Inflammatory macrophage (primary cell): ENCODE measurements around the gene DIP2B.
"Not testable (repeated sequence)": the region's sequence is repeated elsewhere in the genome, so short reads cannot be mapped to it uniquely, and the experiment has no call there.

Experiments
- DNase-seq, 2 donors: peaks; one replicate each; pipeline ENCODE4 v3.0.0-alpha.2; 2020 to 2022
- total RNA-seq, 18 experiments: gene quantifications; one replicate each; lab custom pipeline; 2026; ENCODE audit warnings: mixed read lengths in 6 of 18, inconsistent platforms in 2 of 18; lab: John Stamatoyannopoulos, UW

The DIP2B gene, protein sequence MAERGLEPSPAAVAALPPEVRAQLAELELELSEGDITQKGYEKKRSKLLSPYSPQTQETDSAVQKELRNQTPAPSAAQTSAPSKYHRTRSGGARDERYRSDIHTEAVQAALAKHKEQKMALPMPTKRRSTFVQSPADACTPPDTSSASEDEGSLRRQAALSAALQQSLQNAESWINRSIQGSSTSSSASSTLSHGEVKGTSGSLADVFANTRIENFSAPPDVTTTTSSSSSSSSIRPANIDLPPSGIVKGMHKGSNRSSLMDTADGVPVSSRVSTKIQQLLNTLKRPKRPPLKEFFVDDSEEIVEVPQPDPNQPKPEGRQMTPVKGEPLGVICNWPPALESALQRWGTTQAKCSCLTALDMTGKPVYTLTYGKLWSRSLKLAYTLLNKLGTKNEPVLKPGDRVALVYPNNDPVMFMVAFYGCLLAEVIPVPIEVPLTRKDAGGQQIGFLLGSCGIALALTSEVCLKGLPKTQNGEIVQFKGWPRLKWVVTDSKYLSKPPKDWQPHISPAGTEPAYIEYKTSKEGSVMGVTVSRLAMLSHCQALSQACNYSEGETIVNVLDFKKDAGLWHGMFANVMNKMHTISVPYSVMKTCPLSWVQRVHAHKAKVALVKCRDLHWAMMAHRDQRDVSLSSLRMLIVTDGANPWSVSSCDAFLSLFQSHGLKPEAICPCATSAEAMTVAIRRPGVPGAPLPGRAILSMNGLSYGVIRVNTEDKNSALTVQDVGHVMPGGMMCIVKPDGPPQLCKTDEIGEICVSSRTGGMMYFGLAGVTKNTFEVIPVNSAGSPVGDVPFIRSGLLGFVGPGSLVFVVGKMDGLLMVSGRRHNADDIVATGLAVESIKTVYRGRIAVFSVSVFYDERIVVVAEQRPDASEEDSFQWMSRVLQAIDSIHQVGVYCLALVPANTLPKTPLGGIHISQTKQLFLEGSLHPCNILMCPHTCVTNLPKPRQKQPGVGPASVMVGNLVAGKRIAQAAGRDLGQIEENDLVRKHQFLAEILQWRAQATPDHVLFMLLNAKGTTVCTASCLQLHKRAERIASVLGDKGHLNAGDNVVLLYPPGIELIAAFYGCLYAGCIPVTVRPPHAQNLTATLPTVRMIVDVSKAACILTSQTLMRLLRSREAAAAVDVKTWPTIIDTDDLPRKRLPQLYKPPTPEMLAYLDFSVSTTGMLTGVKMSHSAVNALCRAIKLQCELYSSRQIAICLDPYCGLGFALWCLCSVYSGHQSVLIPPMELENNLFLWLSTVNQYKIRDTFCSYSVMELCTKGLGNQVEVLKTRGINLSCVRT (N-terminal part only)
- 96.8 to 304 (median 157) reads per million in 18 experiments for total RNA-seq

DNA sequence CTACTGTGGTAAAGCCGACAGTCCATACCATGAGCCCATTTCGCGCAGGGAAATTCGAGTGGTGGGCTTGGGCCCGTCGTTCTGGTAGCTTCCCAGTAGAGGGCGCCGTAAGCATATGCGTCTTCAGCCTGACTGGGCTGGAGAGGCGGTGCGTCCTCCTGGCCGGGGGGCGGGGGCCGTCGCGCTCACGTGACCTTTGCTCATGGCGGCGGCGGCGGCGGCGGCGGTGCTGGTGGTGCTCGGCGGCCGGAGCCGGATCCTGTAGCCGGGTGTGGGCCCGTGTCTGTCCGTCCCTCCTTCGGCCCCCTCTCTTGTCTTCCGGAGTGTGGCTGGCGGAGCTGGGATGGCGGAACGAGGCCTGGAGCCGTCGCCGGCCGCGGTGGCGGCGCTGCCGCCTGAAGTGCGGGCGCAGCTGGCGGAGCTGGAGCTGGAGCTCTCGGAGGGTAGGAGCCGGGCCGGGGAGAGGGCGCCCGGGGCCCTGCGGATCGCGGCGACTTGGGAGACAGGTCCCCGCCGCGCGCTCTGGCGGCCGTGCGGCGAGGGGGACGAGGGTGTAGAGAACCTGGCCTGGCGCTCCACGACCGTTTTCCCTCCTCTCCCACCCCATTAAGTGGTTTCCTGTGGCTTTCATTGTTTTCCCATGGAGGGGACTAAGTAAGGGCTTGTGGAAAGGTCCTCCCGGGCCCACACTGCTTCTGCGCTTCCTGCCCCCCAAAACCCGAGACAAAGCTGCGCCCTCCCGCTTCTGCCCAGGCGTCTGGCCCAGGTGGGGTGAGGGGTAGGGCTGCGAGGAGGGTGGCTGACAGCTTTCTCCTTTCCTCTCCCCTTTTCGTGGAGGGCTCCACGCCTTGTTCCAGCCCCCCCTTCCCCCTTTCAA is at the start of gene DIP2B:
TSS of gene DIP2B (plus strand) at position 188 of the 877 bp plus-strand sequence. CDS start at position 344, 156 bp downstream.
- DNase-seq: peak; percentile 90 to 93

DNA sequence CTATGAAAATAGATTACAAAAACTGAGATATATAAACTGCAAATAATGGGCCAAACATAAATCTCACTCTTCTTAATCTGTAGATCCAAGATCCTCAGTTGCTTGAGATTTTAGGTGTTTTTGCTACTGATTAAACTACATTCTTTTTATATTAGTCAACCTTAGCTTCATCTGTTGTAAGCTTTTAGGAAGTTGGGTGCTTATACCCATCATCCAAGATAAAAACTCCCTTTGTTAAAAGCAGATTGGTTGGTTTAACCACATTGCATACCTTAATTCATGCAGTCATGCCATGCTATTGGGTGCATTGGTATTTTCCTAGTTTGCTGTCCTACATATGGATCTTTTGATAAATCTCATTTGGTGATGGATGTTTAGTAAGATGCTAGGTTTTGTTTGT is 46.2 kb upstream of the DIP2B start:
- DNase-seq: no peak

DNA sequence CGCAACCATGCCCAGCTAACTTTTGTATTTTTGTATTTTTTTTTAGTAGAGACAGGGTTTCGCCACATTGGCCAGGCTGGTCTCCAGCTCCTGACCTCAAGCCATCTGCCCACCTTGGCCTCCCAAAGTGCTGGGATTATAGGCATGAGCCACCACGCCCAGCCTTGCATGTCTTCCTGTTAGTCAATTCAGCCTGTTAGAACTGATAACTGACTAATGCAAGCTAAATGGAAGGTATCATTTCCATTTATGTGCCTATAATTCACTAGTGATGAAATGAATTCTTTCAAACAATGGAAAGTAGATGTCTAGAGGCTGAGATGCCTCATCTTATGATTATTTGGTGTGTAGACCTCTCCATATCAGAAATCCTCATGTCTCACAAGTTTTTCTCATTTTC is 37.3 kb upstream of the DIP2B start:
- DNase-seq: no peak

DNA sequence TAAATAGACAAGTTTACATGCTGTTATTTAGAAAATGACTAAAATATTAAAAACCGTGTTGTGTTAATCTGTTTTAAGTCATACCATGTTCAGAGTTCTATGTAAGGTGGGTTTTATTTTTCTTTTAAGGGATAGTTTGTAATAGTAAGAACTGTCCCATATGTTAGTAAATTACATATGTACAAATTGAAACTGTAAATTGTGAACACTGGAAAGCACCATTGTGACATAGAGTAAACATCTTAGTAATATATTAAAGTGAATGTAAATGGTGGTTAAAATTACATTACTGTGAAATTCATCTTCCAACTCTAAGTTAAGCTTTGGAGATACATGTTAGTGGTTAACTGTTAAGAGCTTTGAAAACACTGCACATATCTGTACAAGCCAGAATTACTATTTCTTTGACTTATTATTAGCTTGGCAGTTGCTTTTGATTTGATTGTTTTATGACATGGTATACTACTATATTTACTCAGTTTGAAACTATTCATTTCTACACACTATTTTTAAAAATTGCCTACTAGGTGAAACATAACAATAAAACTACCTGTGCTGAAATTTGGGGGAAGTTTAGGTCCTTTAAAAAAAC is 27.4 kb upstream of the DIP2B start:
- no peak for DNase-seq

DNA sequence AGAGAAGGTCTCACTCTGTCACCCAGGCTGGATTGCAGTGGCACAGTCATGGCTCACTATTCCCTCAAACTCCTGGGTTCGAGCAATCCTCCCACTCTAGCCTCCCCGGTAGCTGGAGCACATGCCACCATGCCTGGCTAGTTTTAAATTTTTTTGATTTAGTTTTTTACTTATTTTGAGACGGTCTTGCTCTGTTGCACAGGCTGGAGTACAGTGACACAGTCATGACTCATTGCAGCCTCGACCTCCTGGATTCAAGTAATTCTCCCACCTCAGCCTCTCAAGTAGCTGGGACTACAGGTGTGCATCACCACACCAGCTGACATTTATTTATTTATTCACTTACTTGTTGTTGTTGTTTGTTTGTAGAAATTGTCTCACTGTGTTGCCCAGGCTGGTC is 22.2 kb upstream of the DIP2B start:
- no peak for DNase-seq

DNA sequence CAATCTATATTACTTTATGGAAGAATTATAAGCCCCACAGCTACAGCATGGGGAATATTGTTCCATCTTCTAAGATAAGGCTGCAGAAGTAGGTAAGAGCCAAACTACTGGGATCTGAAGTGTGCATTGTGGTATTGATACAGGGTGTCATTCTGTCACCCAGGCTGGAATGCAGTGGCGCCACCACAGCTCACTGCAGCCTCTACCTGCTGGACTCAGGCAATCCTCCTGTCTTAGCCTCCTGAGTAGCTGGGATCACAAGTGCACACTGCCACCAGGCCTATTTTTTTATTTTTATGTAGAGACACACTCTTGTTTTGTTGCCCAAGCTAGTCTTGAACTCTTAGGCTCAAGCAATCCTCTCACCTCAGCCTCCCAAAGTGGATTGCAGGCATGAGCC is 21.3 kb upstream of the DIP2B start:
- no peak for DNase-seq

DNA sequence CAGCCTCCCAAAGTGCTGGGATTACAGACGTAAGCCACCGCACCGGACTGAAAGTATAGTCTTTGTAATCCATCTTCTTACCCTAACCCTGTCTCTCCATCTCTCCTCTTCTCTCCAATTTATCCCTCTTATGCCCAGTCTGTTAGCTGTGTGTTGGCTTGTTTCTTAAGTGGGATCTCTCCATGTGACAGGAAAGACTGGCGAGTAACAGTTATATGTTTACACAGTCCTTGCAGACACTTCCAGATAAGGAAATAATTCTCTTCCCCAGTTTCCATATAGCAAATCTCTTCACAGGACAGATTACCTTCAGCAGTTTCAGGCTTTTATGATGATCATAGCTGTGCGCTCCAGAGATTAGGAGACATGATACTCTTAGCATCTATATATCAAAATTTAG is 16.0 kb upstream of the DIP2B start:
- no peak for DNase-seq

DNA sequence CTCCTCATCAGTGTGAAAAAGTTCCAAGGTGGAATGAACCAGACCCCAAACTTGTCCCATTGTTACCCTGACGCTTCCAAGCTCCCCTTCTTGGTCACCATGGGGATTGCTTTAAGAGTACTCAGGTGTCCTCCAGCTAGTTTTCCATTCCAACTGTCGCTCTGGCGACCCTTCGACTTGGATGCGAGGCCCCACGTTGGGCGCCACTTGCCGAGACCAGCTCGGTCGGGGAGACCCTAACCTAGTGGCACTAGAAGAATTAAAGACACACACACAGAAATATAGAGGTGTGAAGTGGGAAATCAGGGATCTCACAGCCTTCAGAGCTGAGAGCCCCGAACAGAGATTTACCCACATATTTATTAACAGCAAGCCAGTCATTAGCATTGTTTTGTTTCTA is 6.7 kb upstream of the DIP2B start:
- not testable (repeated sequence) for DNase-seq

DNA sequence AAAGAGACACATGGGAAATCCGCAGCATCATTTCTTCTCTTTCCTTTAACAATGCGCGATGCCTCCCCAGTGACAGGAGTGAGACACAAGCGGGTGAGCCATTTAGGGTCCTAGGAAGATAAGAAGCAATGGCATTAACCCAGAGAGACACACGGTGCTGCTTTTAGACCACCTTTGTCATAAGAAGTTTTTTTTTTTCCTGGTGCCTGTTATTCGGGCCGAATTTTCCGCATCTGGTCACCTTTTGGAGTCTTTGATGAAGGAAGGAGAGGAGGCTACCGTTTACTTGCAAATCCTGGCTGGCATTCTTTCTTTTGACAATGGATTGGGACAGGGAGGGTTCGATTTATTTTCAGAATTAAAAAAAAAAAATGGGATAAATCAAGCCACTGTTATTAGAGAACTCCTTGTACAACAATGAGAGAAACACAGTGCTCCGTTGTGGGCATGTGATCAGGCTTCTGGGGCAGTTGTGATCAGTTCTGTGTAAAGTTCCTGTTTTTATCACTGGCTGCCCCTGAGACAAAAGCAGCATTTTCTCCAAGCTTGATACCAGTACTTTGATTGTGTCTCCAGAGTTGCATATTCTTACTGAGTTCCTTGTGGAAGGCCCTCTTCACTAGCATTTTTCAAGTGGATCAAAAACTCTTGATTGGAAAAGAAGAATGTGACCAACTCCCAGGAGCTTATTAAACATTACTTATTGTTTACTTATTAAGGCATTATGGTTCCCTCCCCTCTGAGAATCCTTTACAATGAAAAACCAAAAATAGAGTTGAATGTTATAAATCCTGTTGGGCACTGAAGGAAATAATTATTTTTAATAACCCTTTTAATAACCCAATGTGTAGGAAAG is 1.1 kb downstream of the DIP2B start:
- DNase-seq: peak; percentile 63 to 66

DNA sequence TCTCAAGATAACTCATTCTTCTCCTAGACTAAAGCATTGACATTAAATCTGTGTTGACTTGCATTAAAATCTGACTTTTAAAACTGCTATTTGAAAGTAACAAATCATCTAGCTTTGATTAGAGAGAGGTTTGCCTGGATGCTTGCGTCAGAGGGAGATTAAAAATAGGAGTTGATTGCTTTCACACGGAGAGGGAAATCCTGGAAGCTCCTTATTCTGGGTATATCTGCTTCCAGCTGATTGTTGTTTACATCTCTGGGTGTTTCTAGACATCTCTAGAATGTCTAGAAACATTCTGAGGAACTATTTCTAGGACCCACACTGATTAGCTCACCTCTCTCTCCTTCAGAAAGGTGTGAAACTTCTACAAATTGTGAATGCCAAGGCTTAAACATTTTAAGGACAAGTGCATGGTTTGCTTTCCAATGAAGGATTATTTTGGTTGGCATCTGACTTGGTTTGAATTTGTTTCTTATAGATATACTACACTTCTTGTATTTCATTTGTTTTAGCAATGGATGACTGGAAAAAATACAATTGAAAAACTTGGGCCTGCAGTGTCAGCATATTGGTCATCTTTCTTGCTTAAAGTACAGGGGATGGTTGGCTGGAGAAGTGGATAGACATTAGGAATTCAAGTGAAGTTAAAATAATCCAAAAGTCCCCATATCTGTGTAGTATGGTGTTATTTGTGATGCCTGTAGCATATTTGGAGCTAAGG is 2.1 kb downstream of the DIP2B start:
- no peak for DNase-seq

DNA sequence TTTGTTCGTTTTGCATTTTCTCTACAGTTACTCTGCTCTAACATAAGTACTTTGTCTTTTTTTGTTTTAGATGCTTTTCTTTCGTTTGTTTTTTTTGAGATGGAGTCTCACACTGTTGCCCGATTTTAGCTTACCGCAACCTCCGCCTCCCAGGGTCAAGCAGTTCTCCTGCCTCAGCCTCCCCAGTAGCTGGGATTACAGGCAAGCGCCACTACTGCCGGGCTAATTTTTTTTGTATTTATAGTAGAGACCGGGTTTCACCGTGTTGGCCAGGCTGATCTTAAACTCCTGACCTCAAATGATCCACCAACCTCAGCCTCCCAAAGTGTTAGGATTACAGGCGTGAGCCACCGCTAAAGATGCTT is 2.7 kb downstream of the DIP2B start:
- no peak for DNase-seq

DNA sequence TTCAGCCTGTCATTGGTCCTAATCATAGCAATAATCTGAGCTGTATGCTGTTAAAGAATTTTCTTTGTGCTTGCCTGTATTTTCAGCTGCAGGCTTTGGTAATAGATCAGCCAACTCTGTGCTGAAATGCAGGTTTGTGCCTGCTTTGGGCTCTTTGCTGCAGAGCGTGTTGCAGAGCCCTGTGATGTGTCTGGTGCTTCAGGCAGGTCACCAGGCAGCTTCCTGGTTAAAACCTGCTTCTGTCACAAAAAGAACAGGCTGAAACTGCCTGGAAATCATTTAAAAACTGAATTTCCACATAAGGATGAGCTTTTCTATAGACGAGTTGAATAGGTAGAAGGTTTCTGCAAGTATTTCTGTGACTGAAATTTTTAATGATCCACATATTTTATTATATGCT is 3.1 kb downstream of the DIP2B start:
- peak in 1 of 2 donors; percentile 28 for DNase-seq

DNA sequence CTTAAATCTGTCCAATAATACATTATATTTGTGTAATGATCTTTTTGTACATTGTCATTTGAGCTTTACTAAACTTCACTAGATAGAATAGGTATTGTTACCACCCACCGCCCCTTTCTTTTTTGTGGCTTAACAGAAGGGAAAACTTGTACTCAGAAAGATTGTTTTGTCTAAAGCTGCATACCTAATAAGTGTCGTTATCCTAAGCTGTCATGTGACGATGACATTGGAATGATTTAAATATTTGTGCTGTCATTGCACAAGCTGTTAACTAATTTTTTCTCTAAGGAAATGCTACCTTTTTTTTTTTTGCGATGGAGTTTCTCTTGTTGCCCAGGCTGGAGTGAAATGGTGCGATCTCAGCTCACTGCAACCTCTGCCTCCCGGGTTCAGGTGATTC is 3.6 kb downstream of the DIP2B start:
- peak; percentile 10 to 24 for DNase-seq

DNA sequence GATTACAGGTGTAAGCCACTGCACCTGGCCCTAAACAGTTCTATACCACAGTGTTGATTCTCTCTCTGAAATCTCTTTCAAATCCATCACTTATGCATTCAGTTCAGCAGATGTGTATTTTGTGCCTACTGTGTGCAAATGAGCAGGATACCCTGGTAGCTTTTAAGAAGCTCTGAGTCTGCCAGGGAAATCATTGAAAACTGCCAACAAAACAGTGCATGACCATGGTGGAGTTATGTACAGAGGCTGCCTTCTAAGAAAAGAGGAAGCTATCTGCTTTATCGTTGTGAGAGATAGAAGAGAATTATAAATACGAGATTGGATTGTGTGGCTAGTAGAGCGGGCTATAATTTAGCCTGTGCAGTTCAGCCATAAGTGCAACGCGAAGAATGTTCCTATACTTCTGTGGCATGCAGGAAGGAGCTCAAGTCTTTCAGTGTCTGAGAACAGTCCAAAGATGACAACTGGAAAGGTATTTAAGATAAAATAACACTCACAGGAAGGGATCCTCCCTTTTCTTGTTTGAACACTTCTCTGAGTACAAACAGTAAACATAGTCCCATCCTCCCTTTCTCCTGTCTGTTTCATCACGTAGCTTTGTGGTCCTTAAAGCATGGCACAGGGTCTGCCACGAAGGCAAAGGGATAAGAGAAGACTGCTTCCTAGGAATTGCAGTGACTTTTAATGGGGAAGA is 4.3 kb downstream of the DIP2B start:
- DNase-seq: peak; percentile 20 to 23

DNA sequence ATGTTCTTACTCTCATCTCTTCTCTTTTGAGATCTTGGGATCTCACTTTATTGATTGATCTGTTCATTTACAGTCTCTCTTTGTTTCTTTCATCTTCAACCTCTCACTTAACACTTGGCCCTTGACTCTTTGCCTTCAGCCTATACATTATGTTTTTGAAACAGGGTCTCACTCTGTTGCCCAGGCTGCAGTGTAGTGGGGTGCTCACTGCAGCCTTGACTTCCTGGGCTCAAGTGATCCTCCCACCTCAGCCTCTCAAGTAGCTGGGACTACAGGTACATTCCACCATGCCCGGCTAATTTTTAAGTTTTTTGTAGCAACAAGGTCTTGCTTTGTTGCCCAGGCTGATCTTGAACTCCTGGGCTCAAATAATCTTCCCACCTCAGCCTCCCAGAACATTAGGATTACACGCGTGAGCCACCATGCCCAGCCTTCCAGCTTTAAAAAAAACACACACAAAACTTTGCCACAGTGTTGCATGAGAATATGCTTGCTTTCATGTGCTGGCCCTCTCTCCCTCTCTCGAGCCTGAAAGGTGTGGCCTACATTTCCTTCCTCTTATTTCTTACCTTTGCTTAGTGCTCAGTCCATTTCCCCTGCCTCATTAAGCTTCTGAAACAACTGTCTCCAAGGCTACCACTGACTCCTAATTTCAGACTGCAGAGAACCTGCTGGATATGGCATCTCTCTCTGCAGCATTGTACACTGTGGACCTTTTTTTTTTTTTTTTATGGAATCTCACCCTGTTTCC is 9.9 kb downstream of the DIP2B start:
- no peak for DNase-seq

DNA sequence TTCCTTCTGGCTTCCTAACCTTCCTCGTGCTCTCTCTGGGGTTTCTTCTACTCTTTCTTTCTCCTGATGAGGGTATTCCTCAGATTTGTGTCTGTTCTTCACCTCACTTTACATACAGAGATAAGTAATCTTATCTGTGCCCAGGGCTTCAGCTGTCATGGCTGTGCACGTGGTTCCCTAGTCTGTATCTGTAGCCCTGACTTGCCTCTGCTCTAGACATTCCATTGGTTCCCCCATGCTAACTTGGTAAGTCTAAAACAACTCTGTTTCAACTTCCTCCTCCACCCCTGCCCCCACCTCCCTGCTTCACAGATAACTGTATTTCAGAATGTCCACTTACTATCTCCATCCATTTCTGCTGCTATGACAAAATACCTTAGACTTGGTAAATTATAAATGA is 10.8 kb downstream of the DIP2B start:
- DNase-seq: peak; percentile 20 to 32

DNA sequence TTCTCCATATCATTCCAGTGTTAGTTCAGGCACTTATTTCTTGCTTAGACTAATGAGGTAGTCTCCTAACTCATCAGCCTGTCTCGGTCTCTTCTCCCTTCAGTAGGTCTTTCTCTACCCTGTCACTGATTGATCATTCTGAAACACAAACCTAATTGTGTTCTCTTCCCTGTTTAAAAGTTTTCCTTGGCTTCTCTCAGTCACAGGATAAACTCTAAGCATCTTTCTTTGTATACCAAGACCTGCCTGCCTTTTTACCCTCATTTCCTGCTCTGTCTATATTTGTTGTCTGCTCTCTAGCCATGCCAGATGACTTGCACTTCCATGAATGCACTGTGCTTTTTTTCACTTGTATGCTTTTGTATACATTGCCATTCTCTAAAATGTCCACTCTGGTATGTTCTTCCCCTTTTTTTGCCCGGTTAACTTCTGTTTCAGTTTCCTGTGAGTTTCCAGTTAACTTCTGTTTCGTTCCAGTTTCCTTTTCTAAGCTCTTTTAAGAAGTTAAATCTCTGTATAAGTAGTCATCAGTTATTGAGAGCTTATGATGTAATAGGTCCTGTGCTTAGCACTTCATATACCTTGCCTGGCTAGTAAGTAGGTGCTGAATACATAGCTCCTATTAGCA is 12.8 kb downstream of the DIP2B start:
- DNase-seq: peak; percentile 81 to 96

DNA sequence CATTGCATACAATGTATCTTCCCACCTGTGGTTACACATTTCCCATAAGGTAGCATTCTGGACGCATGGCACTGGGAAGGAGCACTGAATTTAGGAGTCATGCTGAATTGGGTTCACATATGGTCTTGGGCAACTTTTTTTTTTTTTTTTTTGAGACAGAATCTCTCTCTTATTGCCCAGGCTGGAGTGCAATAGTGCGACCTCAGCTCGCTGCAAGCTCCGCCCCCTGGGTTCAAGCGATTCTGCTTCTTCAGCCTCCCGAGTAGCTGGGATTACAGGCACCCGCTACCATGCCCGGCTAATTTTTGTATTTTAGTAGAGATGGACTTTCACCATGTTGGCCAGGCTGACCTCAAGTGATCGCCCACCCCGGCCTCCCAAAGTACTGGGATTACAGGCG is 13.3 kb downstream of the DIP2B start:
- peak in 1 of 2 donors; percentile 10 for DNase-seq
